SK-N-SH (cell line): Measurements from ENCODE around the gene RASD2. TPM values are rescaled to one million over a fixed set of nuclear protein-coding genes. Genes with fewer than 3 reads are reported as not detected.

ENCODE experiments used
- CTCF ChIA-PET: fragments of 300-600, 350-600 bp; formaldehyde crosslinking; extraction: SDS; loops from one replicate; lab custom pipeline; 2021; lab: Yijun Ruan, JAX
- POLR2A ChIA-PET: fragments of 350-600 bp; sonication (Branson Sonifier 250); formaldehyde crosslinking; extraction: SDS; loops from one replicate; lab custom pipeline; 2020; ENCODE audit warnings: antibody characterized with exemption, inconsistent platforms; lab: Yijun Ruan, JAX
- DNase-seq: peaks from one replicate; pipeline ENCODE4 v3.0.0; 2012
- H2AFZ ChIP-seq: fragments of 200-600 bp; sonication (generic); 2 replicates; pipeline ENCODE4 v1.8.1; 2016; ENCODE audit warnings: antibody characterized with exemption, mild to moderate bottlenecking, low read depth
- H3F3A ChIP-seq: fragments of 200-600 bp; sonication (generic); replicated peaks from 2 replicates; pipeline ENCODE3; 2016; ENCODE audit warnings: antibody characterized with exemption, mild to moderate bottlenecking; ENCODE audit not compliant: insufficient read depth
- H3K27ac ChIP-seq, 2 experiments: fragments of 200-500 bp in 1 of 2; fragments of 200-600 bp in 1 of 2; sonication (Bioruptor generic) in 1 of 2; sonication (generic), shearing (Covaris generic) in 1 of 2; 2 replicates each; pipeline versions ENCODE4 v1.5.1 to v1.6.1; 2014 to 2016; ENCODE audit warnings: low read depth in 2 of 2, inconsistent platforms in 1 of 2, low read length in 1 of 2, mild to moderate bottlenecking in 1 of 2, mixed read lengths in 1 of 2
- H3K27me3 ChIP-seq: fragments of 200-600 bp; sonication (generic), shearing (Covaris generic); 2 replicates; pipeline ENCODE4 v1.6.1; 2016; ENCODE audit warnings: mixed run types; ENCODE audit not compliant: insufficient read depth
- H3K36me3 ChIP-seq, 2 experiments: fragments of 200-500 bp in 1 of 2; fragments of 200-600 bp in 1 of 2; sonication (Bioruptor generic) in 1 of 2; sonication (generic) in 1 of 2; replicated peaks in 1 of 2; 2 replicates each; pipeline versions ENCODE3 to v1.5.1; 2014 to 2016; ENCODE audit warnings: low read length in 1 of 2, mild to moderate bottlenecking in 1 of 2; ENCODE audit not compliant: insufficient read depth in 2 of 2, control insufficient read depth in 1 of 2
- H3K4me1 ChIP-seq, 2 experiments: fragments of 200-500 bp in 1 of 2; fragments of 200-600 bp in 1 of 2; sonication (Bioruptor generic) in 1 of 2; sonication (generic), shearing (Covaris generic) in 1 of 2; 2 replicates each; pipeline versions ENCODE4 v1.5.1 to v1.6.1; 2014 to 2016; ENCODE audit warnings: low read depth in 1 of 2, low read length in 1 of 2, mixed run types in 1 of 2; ENCODE audit not compliant: insufficient read depth in 2 of 2, control insufficient read depth in 1 of 2
- H3K4me2 ChIP-seq: fragments of 200-600 bp; sonication (generic), shearing (Covaris generic); 2 replicates; pipeline ENCODE4 v1.6.1; 2017; ENCODE audit warnings: mixed run types
- H3K4me3 ChIP-seq, 2 experiments: fragments of 200-500 bp in 1 of 2; fragments of 200-600 bp in 1 of 2; sonication (Bioruptor generic) in 1 of 2; sonication (generic), shearing (Covaris generic) in 1 of 2; 2 replicates each; pipeline versions ENCODE4 v1.5.1 to v1.8.1; 2014 to 2016; ENCODE audit warnings: low read depth in 2 of 2, inconsistent platforms in 1 of 2, low read length in 1 of 2, mild to moderate bottlenecking in 1 of 2, mixed read lengths in 1 of 2, moderate library complexity in 1 of 2
- H3K79me2 ChIP-seq: fragments of 200-600 bp; sonication (generic); 2 replicates; pipeline ENCODE4 v1.8.1; 2017; ENCODE audit warnings: mild to moderate bottlenecking; ENCODE audit not compliant: insufficient read depth
- H3K9ac ChIP-seq: fragments of 200-600 bp; sonication (generic); 2 replicates; pipeline ENCODE4 v1.6.1; 2017; ENCODE audit warnings: mixed run types
- H3K9me2 ChIP-seq: fragments of 200-600 bp; sonication (generic); 2 replicates; pipeline ENCODE4 v1.6.1; 2017; ENCODE audit warnings: mixed run types
- H3K9me3 ChIP-seq: fragments of 200-600 bp; sonication (generic); 2 replicates; pipeline ENCODE4 v1.6.1; 2017; ENCODE audit warnings: mixed run types, mild to moderate bottlenecking, moderate library complexity
- H4K20me1 ChIP-seq: fragments of 200-600 bp; sonication (generic); 2 replicates; pipeline ENCODE4 v1.6.1; 2017; ENCODE audit warnings: mild to moderate bottlenecking, mixed run types; ENCODE audit not compliant: insufficient read depth
- CTCF ChIP-seq: fragments of 200-600 bp; sonication (generic); IDR thresholded peaks from 2 replicates; pipeline ENCODE4 v1.6.1; 2017; ENCODE audit warnings: antibody characterized with exemption, mild to moderate bottlenecking, moderate library complexity
- ELF1 ChIP-seq: IDR thresholded peaks from 2 replicates; pipeline ENCODE4 v1.4.0; 2012
- FOSL2 ChIP-seq: IDR thresholded peaks from 2 replicates; pipeline ENCODE4 v1.4.0; 2012; ENCODE audit warnings: low read depth, mild to moderate bottlenecking, moderate library complexity, borderline replicate concordance
- GABPA ChIP-seq: IDR thresholded peaks from 2 replicates; pipeline ENCODE4 v1.4.0; 2012; ENCODE audit warnings: low read depth, mild to moderate bottlenecking
- GATA2 ChIP-seq: sonication (generic); formaldehyde crosslinking; IDR thresholded peaks from 2 replicates; pipeline ENCODE4 v1.5.0; 2020; ENCODE audit warnings: mild to moderate bottlenecking, missing genetic modification reagents
- IRF3 ChIP-seq: fragments of 150-350 bp; IDR thresholded peaks from 2 replicates; pipeline ENCODE4 v1.6.1; 2016; ENCODE audit warnings: mild to moderate bottlenecking, low read depth, low read length
- MEF2A ChIP-seq: IDR thresholded peaks from 2 replicates; pipeline ENCODE4 v1.4.0; 2012; ENCODE audit warnings: low read depth, borderline replicate concordance
- MXI1 ChIP-seq: IDR thresholded peaks from 2 replicates; pipeline ENCODE4 v1.6.1; 2012; ENCODE audit warnings: mild to moderate bottlenecking, low read depth, low read length, improper control_type of control experiment
- NFIC ChIP-seq: IDR thresholded peaks from 2 replicates; pipeline ENCODE4 v1.4.0; 2012; ENCODE audit warnings: borderline replicate concordance
- NRF1 ChIP-seq: IDR thresholded peaks from 2 replicates; pipeline ENCODE4 v1.6.1; 2012; ENCODE audit warnings: low read depth, mild to moderate bottlenecking, low read length
- PBX3 ChIP-seq: IDR thresholded peaks from 2 replicates; pipeline ENCODE4; 2012
- RAD21 ChIP-seq: IDR thresholded peaks from 2 replicates; pipeline ENCODE4 v1.6.1; 2012; ENCODE audit warnings: mild to moderate bottlenecking, low read length
- RFX5 ChIP-seq: IDR thresholded peaks from 2 replicates; pipeline ENCODE4 v1.6.1; 2012; ENCODE audit warnings: mild to moderate bottlenecking, improper control_type of control experiment, low read length
- SIN3A ChIP-seq: IDR thresholded peaks from 2 replicates; pipeline ENCODE4 v1.6.1; 2012; ENCODE audit warnings: low read depth, mild to moderate bottlenecking, low read length, moderate library complexity, borderline replicate concordance
- TAF1 ChIP-seq: IDR thresholded peaks from 2 replicates; pipeline ENCODE4 v1.6.1; 2012; ENCODE audit warnings: low read depth, mild to moderate bottlenecking, low read length, moderate library complexity, borderline replicate concordance
- USF2 ChIP-seq: fragments of 150-350 bp; IDR thresholded peaks from 2 replicates; pipeline ENCODE4 v1.6.1; 2017; ENCODE audit warnings: antibody characterized with exemption, low read length, low read depth, borderline replicate concordance
- ZBTB33 ChIP-seq: IDR thresholded peaks from 2 replicates; pipeline ENCODE4 v1.4.0; 2012; ENCODE audit warnings: low read depth, borderline replicate concordance
- WGBS: methylation state at CpG from one replicate; pipeline ENCODE4 v1.1.6; 2017; ENCODE audit warnings: low lambda C conversion rate; 5-methylcytosine and 5-hydroxymethylcytosine counted together
- polyA plus RNA-seq, 3 experiments: library from polyadenylated mRNA; depleted of rRNA; stranded (reverse); fragments of >200 nt; gene quantifications; 2 replicates each; pipeline ENCODE4 v1.2.3, GENCODE V29; 2012

RASD2 gene
- polyA plus RNA-seq, 1 of the 3 experiments (the other 2 are of a cell fraction): 0.30 TPM

- Histone ChIP-seq H3K4me1 (peaks cover 0 to 31% of the 10 kb centered on the region in 2 experiments; a peak in 1 of 4 replicates), H3K9me2 (no peaks in the 10 kb centered on the region), H3K27me3 (no peaks in the 10 kb centered on the region), H3K9me3 (no peaks in the 10 kb centered on the region), H4K20me1 (no peaks in the 10 kb centered on the region), H2AFZ (no peak overlapping the region), H3F3A (no peaks in the 10 kb centered on the region), H3K79me2 (no peaks in the 10 kb centered on the region), H3K36me3 (no peaks in the 10 kb centered on the region), H3K9ac (no peak overlapping the region), H3K27ac (no peak overlapping the region), H3K4me3 (no peak overlapping the region)
- CTCF ChIA-PET: no interaction called here
- no peak for DNase-seq
- WGBS: 73% methylated on average over 5 of the region's 5 CpGs
- TF ChIP-seq NFIC (no peak), RFX5 (no peak), TAF1 (no peak), CTCF (no peak), GATA2 (no peak), ZBTB33 (no peak), ELF1 (no peak), NRF1 (no peak), MXI1 (no peak), PBX3 (no peak), USF2 (no peak), FOSL2 (no peak), SIN3A (no peak), GABPA (no peak), IRF3 (no peak), MEF2A (no peak), RAD21 (no peak)
- TF ChIP-seq, all 33 proteins: peak for 0
- POLR2A ChIA-PET: no interaction called here
- no peak overlapping the region for H3K4me2 ChIP-seq
Measured at GRCh38 chr22:35560366-35560765, 19.7 kb downstream of the RASD2 start.
